HepG2 (cell line): ENCODE results near the gene ALDH3B2. TPM values are rescaled to one million over a fixed set of nuclear protein-coding genes. Genes with fewer than 3 reads are reported as not detected.

Experiments used
- ATAC-seq: fragments of 200-7000 bp; cut with Tn5 transposase; 3 replicates; pipeline ENCODE4 v1.9.1; 2020; ENCODE audit warnings: mild to moderate bottlenecking, moderate library complexity
- BruUV-seq: library from RNA; stranded (reverse); fragments of 400-500 nt; replicated peaks from 2 replicates; lab custom pipeline; 2021; lab: Mats Ljungman, UMichigan
- CTCF ChIA-PET: fragments of 300-600 bp; formaldehyde crosslinking; extraction: SDS; loops from one replicate; lab custom pipeline; 2021; ENCODE audit warnings: low total read pairs, inconsistent platforms, low intra/inter-chr PET ratio; lab: Yijun Ruan, JAX
- POLR2A ChIA-PET: fragments of 350-600 bp; sonication (Branson Sonifier 250); formaldehyde crosslinking; loops from one replicate; lab custom pipeline; 2020; ENCODE audit warnings: antibody characterized with exemption, inconsistent platforms; lab: Yijun Ruan, JAX
- DNase-seq: peaks from one replicate; pipeline ENCODE4 v3.0.0-alpha.2; 2015; ENCODE audit warnings: low spot score
- FAIRE-seq: peaks from 3 replicates; lab custom pipeline; 2011; peaks lifted over from hg19 to GRCh38; lab: Jason Lieb, UNC
- H2AFZ ChIP-seq: one replicate; pipeline ENCODE4 v1.6.1; 2011; ENCODE audit warnings: low read length, inconsistent platforms
- H3K27ac ChIP-seq: fragments of 300-600 bp; 3 replicates; pipeline ENCODE4 v1.8.0; 2011; ENCODE audit warnings: mixed run types, mild to moderate bottlenecking, mixed read lengths, low read length, inconsistent platforms; ENCODE audit not compliant: insufficient read depth; ENCODE audit errors: extremely low read length
- H3K27me3 ChIP-seq, 2 experiments: fragments of 200-600 bp in 1 of 2; 2 replicates in 1 of 2; 3 replicates in 1 of 2; pipeline versions ENCODE4 v1.6.0 to v1.8.0; 2011; ENCODE audit warnings: low read length in 2 of 2, mild to moderate bottlenecking in 2 of 2, moderate library complexity in 2 of 2, inconsistent platforms in 1 of 2; ENCODE audit not compliant: insufficient read depth in 2 of 2, control insufficient read depth in 1 of 2
- H3K36me3 ChIP-seq, 2 experiments: fragments of 200-600 bp in 1 of 2; replicated peaks in 1 of 2; 2 replicates in 1 of 2; 3 replicates in 1 of 2; pipeline versions ENCODE4 v1.5.1 to v1.8.0; 2011; ENCODE audit warnings: low read length in 2 of 2, inconsistent platforms in 1 of 2; ENCODE audit not compliant: insufficient read depth in 2 of 2, control insufficient read depth in 1 of 2
- H3K4me1 ChIP-seq: 2 replicates; pipeline ENCODE4 v1.5.1; 2012; ENCODE audit warnings: low read length, inconsistent platforms; ENCODE audit not compliant: insufficient read depth
- H3K4me2 ChIP-seq: 2 replicates; pipeline ENCODE4 v1.6.0; 2011; ENCODE audit warnings: low read depth, low read length, inconsistent platforms
- H3K4me3 ChIP-seq, 3 experiments: fragments of 200-600 bp in 1 of 3; sonication (generic), shearing (Covaris generic) in 1 of 3; replicated peaks in 1 of 3; 2 replicates each; pipeline ENCODE4 v1.5.1; 2011 to 2016; ENCODE audit warnings: low read length in 3 of 3, inconsistent platforms in 2 of 3, low read depth in 2 of 3, mild to moderate bottlenecking in 2 of 3, control low read depth in 1 of 3, mixed read lengths in 1 of 3; ENCODE audit not compliant: insufficient read depth in 1 of 3
- H3K79me2 ChIP-seq: one replicate; pipeline ENCODE4 v1.6.1; 2011; ENCODE audit warnings: low read length, inconsistent platforms; ENCODE audit not compliant: insufficient read depth
- H3K9ac ChIP-seq: 2 replicates; pipeline ENCODE4 v1.6.0; 2011; ENCODE audit warnings: mild to moderate bottlenecking, low read depth, low read length, inconsistent platforms; ENCODE audit not compliant: insufficient read depth
- H3K9me3 ChIP-seq: 2 replicates; pipeline ENCODE4 v1.5.1; 2012; ENCODE audit warnings: mild to moderate bottlenecking, low read length
- H4K20me1 ChIP-seq: 2 replicates; pipeline ENCODE4 v1.6.0; 2011; ENCODE audit warnings: inconsistent platforms, mild to moderate bottlenecking, low read length, moderate library complexity; ENCODE audit not compliant: insufficient read depth
- NFE2L1 ChIP-seq: sonication (generic); formaldehyde crosslinking; IDR thresholded peaks from 2 replicates; pipeline ENCODE4 v1.4.0; 2020; ENCODE audit warnings: missing genetic modification reagents, mild to moderate bottlenecking, borderline replicate concordance
- RARG ChIP-seq: sonication (generic); formaldehyde crosslinking; IDR thresholded peaks from 2 replicates; pipeline ENCODE4 v1.4.0; 2020; ENCODE audit warnings: low read depth, mild to moderate bottlenecking, missing genetic modification reagents
- TBX3 ChIP-seq: fragments of 450-650 bp; IDR thresholded peaks from 2 replicates; pipeline ENCODE4 v1.6.1; 2017; ENCODE audit warnings: antibody characterized with exemption, mild to moderate bottlenecking, inconsistent platforms, borderline replicate concordance
- TCF12 ChIP-seq, 2 experiments: fragments of 450-650 bp in 1 of 2; sonication (generic) in 1 of 2; formaldehyde crosslinking in 1 of 2; IDR thresholded peaks; 2 replicates each; pipeline versions ENCODE4 v1.6.1 to v1.8.0; 2017 to 2022; ENCODE audit warnings: antibody characterized with exemption in 1 of 2, mild to moderate bottlenecking in 1 of 2, missing genetic modification reagents in 1 of 2, moderate library complexity in 1 of 2
- TFDP1 ChIP-seq: IDR thresholded peaks from 2 replicates; pipeline ENCODE4 v1.6.1; 2016; ENCODE audit warnings: missing compliant biosample characterization, missing genetic modification reagents, borderline replicate concordance
- ZFAT ChIP-seq: sonication (generic); formaldehyde crosslinking; conservative IDR thresholded peaks from 2 replicates; pipeline ENCODE4 v1.8.1; 2023; ENCODE audit warnings: missing genetic modification reagents, inconsistent platforms
- ZFP41 ChIP-seq: sonication (generic); formaldehyde crosslinking; IDR thresholded peaks from 2 replicates; pipeline ENCODE4 v1.4.0; 2020; ENCODE audit warnings: mild to moderate bottlenecking, missing genetic modification reagents, borderline replicate concordance
- ZSCAN25 ChIP-seq: sonication (generic); formaldehyde crosslinking; IDR thresholded peaks from 2 replicates; pipeline ENCODE4 v1.8.0; 2022; ENCODE audit warnings: mild to moderate bottlenecking, missing genetic modification reagents
- whole genome bisulfite sequencing: methylation state at CpG from one replicate; pipeline ENCODE4 v1.1.6; 2017; ENCODE audit warnings: low lambda C conversion rate; 5-methylcytosine and 5-hydroxymethylcytosine counted together
- in situ Hi-C: cut with HindIII; loops from 2 replicates; pipeline ENCODE4 v1.10.0; 2017; ENCODE audit warnings: low pct_unique_long_range_greater_than_20kb; ENCODE audit not compliant: extremely low pct_ligation_motif_present
- intact Hi-C: fragments of 100-400 bp; cut with micrococcal nuclease; formaldehyde crosslinking; loops from one replicate; pipeline ENCODE4 v1.10.0; 2022; ENCODE audit not compliant: unreplicated experiment
- polyA plus RNA-seq, 8 experiments: library from polyadenylated mRNA; depleted of rRNA in 3 of 8; stranded (reverse) in 7 of 8; unstranded in 1 of 8; fragments of >200 nt; fragmentation: Illumina TruSeq in 4 of 8; extraction: Trizol in 4 of 8; gene quantifications; 2 replicates each; pipeline versions ENCODE4 v1.2.1 to v1.2.3, GENCODE V29; 2011 to 2016; ENCODE audit warnings: low read depth in 4 of 8, missing spikeins in 1 of 8, mixed read lengths in 1 of 8; ENCODE audit not compliant: insufficient read depth in 1 of 8
- total RNA-seq, 5 experiments: library from RNA; depleted of rRNA; stranded (reverse); fragments of >200 nt; fragmentation: Illumina TruSeq; extraction: Trizol; gene quantifications; 2 replicates each; pipeline ENCODE4 v1.2.3, GENCODE V29; 2016; ENCODE audit warnings: low read depth in 1 of 5
- TF ChIP-seq, protein P1 (sequence below), 2 experiments: fragments of 450-650 bp in 1 of 2; sonication (generic) in 1 of 2; formaldehyde crosslinking in 1 of 2; IDR thresholded peaks; 2 replicates each; pipeline versions ENCODE4 v1.6.1 to v1.8.0; 2016 to 2022; ENCODE audit warnings: antibody characterized with exemption in 1 of 2, mild to moderate bottlenecking in 1 of 2, missing genetic modification reagents in 1 of 2
- TF ChIP-seq, protein P2 (sequence below): sonication (generic); formaldehyde crosslinking; IDR thresholded peaks from 2 replicates; pipeline ENCODE4 v1.4.0; 2020; ENCODE audit warnings: mild to moderate bottlenecking, low read depth, missing genetic modification reagents

The ALDH3B2 gene
- total and polyA plus RNA-seq, 2 of the 13 experiments (the other 11 are each of a cell fraction or from before 2014, with no cell fraction given): not detected

DNA sequence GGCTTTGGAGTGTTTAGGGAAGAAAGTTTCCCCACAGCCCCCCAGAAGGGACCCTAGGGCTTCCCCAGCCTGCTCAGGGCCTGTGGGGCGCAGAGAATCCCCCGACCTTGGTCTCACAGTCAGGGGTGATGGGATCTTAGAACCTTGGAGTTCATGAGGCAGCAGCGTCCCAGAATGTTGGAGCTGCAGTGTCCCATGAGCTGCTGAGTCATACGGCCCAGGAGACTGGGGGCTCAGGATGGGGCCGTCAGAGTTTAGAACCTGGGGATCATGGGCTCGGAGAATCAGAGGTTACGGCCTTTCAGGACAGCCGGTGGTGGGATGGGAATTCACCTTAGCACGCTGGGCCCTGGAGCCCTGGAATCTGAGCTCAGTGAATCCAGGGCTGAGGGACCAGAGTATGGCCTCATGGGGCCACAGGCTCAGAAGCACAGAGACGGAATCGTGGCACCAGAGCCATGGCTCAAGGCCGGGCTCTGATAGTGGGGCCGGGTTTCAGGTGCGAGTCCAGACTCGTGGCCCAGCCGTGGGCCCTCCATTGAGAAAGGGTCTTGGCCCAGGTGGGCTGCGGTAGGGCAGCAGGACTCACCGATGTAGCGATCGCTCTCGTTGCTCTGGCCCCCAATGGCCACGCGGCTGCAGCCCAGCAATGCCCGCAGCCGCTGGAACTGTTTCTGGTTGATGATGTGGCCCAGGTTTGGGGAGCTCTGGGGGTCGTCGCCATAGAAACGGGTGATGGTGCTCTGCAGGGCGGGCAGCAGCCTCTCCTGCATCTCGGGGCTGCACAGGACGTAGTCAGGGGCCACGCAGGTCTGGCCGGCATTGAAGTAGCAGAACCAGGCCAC, 9.5 kb downstream of the ALDH3B2 start:
- in situ Hi-C loops: loop anchor here (25.0 kb wide), 1 partner anchor 122 kb away; no protein-coding TSS in a partner anchor
- FAIRE-seq: no peak
- 48% methylated on average over 7 of the region's 33 CpGs for WGBS
- no peak for TF ChIP-seq TFDP1 (CRISPR knock-in tag)
- TF ChIP-seq NFE2L1 (CRISPR knock-in tag): no peak
- no peak for TF ChIP-seq ZFP41 (CRISPR knock-in tag)
- TF ChIP-seq, protein P1, sequence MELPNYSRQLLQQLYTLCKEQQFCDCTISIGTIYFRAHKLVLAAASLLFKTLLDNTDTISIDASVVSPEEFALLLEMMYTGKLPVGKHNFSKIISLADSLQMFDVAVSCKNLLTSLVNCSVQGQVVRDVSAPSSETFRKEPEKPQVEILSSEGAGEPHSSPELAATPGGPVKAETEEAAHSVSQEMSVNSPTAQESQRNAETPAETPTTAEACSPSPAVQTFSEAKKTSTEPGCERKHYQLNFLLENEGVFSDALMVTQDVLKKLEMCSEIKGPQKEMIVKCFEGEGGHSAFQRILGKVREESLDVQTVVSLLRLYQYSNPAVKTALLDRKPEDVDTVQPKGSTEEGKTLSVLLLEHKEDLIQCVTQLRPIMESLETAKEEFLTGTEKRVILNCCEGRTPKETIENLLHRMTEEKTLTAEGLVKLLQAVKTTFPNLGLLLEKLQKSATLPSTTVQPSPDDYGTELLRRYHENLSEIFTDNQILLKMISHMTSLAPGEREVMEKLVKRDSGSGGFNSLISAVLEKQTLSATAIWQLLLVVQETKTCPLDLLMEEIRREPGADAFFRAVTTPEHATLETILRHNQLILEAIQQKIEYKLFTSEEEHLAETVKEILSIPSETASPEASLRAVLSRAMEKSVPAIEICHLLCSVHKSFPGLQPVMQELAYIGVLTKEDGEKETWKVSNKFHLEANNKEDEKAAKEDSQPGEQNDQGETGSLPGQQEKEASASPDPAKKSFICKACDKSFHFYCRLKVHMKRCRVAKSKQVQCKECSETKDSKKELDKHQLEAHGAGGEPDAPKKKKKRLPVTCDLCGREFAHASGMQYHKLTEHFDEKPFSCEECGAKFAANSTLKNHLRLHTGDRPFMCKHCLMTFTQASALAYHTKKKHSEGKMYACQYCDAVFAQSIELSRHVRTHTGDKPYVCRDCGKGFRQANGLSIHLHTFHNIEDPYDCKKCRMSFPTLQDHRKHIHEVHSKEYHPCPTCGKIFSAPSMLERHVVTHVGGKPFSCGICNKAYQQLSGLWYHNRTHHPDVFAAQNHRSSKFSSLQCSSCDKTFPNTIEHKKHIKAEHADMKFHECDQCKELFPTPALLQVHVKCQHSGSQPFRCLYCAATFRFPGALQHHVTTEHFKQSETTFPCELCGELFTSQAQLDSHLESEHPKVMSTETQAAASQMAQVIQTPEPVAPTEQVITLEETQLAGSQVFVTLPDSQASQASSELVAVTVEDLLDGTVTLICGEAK (IDR thresholded peaks at IDR 0.05): no peak
- TF ChIP-seq, protein P1 (CRISPR knock-in tag; IDR thresholded peaks at IDR 0.05): no peak
- no peak for TF ChIP-seq RARG (CRISPR knock-in tag)
- TF ChIP-seq ZFAT (CRISPR knock-in tag): no peak
- no peak for TF ChIP-seq TBX3
- TF ChIP-seq ZSCAN25 (CRISPR knock-in tag): no peak
- TF ChIP-seq TCF12 (IDR thresholded peaks at IDR 0.05): no peak
- TF ChIP-seq TCF12 (CRISPR knock-in tag; IDR thresholded peaks at IDR 0.05): no peak
- TF ChIP-seq, protein P2, sequence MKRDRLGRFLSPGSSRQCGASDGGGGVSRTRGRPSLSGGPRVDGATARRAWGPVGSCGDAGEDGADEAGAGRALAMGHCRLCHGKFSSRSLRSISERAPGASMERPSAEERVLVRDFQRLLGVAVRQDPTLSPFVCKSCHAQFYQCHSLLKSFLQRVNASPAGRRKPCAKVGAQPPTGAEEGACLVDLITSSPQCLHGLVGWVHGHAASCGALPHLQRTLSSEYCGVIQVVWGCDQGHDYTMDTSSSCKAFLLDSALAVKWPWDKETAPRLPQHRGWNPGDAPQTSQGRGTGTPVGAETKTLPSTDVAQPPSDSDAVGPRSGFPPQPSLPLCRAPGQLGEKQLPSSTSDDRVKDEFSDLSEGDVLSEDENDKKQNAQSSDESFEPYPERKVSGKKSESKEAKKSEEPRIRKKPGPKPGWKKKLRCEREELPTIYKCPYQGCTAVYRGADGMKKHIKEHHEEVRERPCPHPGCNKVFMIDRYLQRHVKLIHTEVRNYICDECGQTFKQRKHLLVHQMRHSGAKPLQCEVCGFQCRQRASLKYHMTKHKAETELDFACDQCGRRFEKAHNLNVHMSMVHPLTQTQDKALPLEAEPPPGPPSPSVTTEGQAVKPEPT (CRISPR knock-in tag): no peak

More for the DNA sequence above, 9.5 kb downstream of the ALDH3B2 start:
- DNase-seq (no peak), ATAC-seq (no peak; the same call in 2 of the 3 replicates)
- intact Hi-C loops: no loop called here
- Histone ChIP-seq H4K20me1 (no peaks in the 10 kb centered on the region), H3K4me2 (no peak overlapping the region), H3K9me3 (no peaks in the 10 kb centered on the region), H3K4me1 (no peaks in the 10 kb centered on the region), H3K27ac (no peak overlapping the region), H3K79me2 (no peaks in the 10 kb centered on the region), H2AFZ (no peak overlapping the region), H3K4me3 (no peak overlapping the region), H3K9ac (no peak overlapping the region), H3K36me3 (no peaks in the 10 kb centered on the region), H3K27me3 (peaks cover 1 to 17% of the 10 kb centered on the region in 2 experiments; a peak in 3 of 5 replicates)
- BruUV-seq: no TSS peak
- ChIA-PET POLR2A (no interaction called here), CTCF (no interaction called here)
